ENCODE results near the gene THOC1.

GRCh38 chr18:215448-216010 is 52.3 kb downstream of the THOC1 start:
- TF ChIP-seq POLR2A (IDR thresholded peaks at IDR 0.05) (no peak), POLR2AphosphoS5 (IDR thresholded peaks at IDR 0.05) (no peak), CTCF (IDR thresholded peaks at IDR 0.05) (no peak)

Measured in breast epithelium (tissue), 3 donors.